Measurements from ENCODE around the gene PPTC7. TPM values are rescaled to one million over a fixed set of nuclear protein-coding genes. Genes with fewer than 3 reads are reported as not detected.

Gene PPTC7
- total RNA-seq, 2 donors from 2014 or later: 40.4 to 46.7 TPM

Other genes starting within 250 kb of the PPTC7 start
- gene ANAPC7, start 179.6 kb downstream of the PPTC7 start, total RNA-seq: 10 to 100 TPM; 63.1 to 64.8 TPM
- 100 to 1,000 TPM; 298 to 315 TPM for gene ARPC3, start 133.0 kb downstream of the PPTC7 start, total RNA-seq
- gene GPN3, start 115.1 kb downstream of the PPTC7 start, total RNA-seq: 10 to 100 TPM; 49.9 to 74.0 TPM
- gene FAM216A, start 114.5 kb downstream of the PPTC7 start, total RNA-seq: 10 to 100 TPM; 17.4 to 41.5 TPM
- gene VPS29, start 81.2 kb downstream of the PPTC7 start, total RNA-seq: 100 to 1,000 TPM; 113 to 122 TPM
- gene RAD9B, start 81.0 kb downstream of the PPTC7 start, total RNA-seq: 1 to 10 TPM; 1.9 to 2.0 TPM
- gene TCTN1, start 30.8 kb upstream of the PPTC7 start, total RNA-seq: 10 to 100 TPM in 1 of 2 donors, 1 to 10 TPM in 1; 3.3 to 10.4 TPM
- gene HVCN1, start 105.8 kb upstream of the PPTC7 start, total RNA-seq: 1 to 10 TPM; 2.8 to 6.3 TPM
- 100 to 1,000 TPM; 190 to 343 TPM for gene PPP1CC, start 159.6 kb upstream of the PPTC7 start, total RNA-seq